ENCODE results near the gene TMEM223. TPM values are rescaled to one million over a fixed set of nuclear protein-coding genes. Genes with fewer than 3 reads are reported as not detected.
"Not testable (repeated sequence)": the region's sequence is repeated elsewhere in the genome, so short reads cannot be mapped to it uniquely, and the experiment has no call there.

TMEM223 gene
- total RNA-seq, 1 donor from 2014 or later: 18.6 TPM

GRCh38 chr11:62777389-62777788 is 14.4 kb downstream of the TMEM223 start:
- Mint-ChIP-seq H3K9me3 (ENCODE audit: low read depth) (no peaks in the 10 kb centered on the region), H3K4me1 (ENCODE audit: low read depth) (no peaks in the 10 kb centered on the region), H3K4me3 (ENCODE audit: low read depth) (no peak overlapping the region), H3K27ac (peak overlapping the region; percentile 4), H3K36me3 (ENCODE audit: insufficient read depth) (peaks cover 14% of the 10 kb centered on the region), H3K27me3 (no peaks in the 10 kb centered on the region)
- TF ChIP-seq CTCF (IDR thresholded peaks at IDR 0.05; ENCODE audit: unreplicated experiment): no peak
- no peak for DNase-seq (ENCODE audit: low spot score, unreplicated experiment)

DNA sequence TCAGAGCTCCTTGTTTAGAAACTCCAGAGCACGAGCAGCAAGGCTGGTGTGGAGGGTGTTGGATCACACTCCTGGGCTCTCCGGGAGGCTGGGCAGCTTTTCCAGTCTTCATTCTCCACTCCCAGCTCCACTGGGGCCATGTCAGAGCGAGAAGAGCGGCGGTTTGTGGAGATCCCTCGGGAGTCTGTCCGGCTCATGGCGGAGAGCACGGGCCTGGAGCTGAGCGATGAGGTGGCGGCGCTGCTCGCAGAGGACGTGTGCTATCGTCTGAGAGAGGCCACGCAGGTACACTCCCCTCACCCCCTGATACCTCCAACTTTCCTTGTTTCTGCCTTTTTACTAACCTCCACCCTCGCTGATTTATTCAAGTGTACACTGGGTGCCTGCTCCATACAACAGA is 16.2 kb downstream of the TMEM223 start:
- TF ChIP-seq CTCF (IDR thresholded peaks at IDR 0.05; ENCODE audit: unreplicated experiment): no peak
- Mint-ChIP-seq H3K9me3 (ENCODE audit: low read depth) (no peaks in the 10 kb centered on the region), H3K4me3 (ENCODE audit: low read depth) (no peak overlapping the region), H3K27me3 (no peaks in the 10 kb centered on the region), H3K36me3 (ENCODE audit: insufficient read depth) (peaks cover 12% of the 10 kb centered on the region), H3K4me1 (ENCODE audit: low read depth) (peaks cover 3% of the 10 kb centered on the region), H3K27ac (no peak overlapping the region)
- no peak for DNase-seq (ENCODE audit: low spot score, unreplicated experiment)

DNA sequence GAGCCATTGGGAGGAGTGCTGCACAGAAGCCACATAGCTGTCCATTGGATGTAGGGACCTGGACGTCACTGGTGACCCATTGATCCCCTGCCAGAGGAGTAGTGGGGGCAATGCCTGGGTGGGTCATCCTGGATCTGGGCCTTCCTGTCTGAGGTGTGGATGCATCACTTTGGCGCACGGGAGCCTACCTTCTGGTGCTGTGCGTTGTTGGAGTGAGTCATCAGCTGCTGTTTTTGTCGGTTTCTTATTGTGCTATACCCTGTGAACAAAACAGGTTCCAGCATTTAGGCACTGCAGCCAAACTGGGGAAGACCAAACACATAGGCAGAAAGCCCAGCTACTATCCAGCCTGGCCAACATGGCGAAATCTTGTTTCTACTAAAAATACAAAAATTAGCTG is 17.4 kb downstream of the TMEM223 start:
- peaks cover 8% of the 10 kb centered on the region for H3K4me1 Mint-ChIP-seq (ENCODE audit: low read depth)
- H3K9me3 Mint-ChIP-seq (ENCODE audit: low read depth): no peaks in the 10 kb centered on the region
- H3K27me3 Mint-ChIP-seq: no peaks in the 10 kb centered on the region
- H3K27ac Mint-ChIP-seq: no peak overlapping the region
- H3K4me3 Mint-ChIP-seq (ENCODE audit: low read depth): no peak overlapping the region
- H3K36me3 Mint-ChIP-seq (ENCODE audit: insufficient read depth): peaks cover 13% of the 10 kb centered on the region
- no peak for TF ChIP-seq CTCF (IDR thresholded peaks at IDR 0.05; ENCODE audit: unreplicated experiment)
- DNase-seq (ENCODE audit: low spot score, unreplicated experiment): no peak

DNA sequence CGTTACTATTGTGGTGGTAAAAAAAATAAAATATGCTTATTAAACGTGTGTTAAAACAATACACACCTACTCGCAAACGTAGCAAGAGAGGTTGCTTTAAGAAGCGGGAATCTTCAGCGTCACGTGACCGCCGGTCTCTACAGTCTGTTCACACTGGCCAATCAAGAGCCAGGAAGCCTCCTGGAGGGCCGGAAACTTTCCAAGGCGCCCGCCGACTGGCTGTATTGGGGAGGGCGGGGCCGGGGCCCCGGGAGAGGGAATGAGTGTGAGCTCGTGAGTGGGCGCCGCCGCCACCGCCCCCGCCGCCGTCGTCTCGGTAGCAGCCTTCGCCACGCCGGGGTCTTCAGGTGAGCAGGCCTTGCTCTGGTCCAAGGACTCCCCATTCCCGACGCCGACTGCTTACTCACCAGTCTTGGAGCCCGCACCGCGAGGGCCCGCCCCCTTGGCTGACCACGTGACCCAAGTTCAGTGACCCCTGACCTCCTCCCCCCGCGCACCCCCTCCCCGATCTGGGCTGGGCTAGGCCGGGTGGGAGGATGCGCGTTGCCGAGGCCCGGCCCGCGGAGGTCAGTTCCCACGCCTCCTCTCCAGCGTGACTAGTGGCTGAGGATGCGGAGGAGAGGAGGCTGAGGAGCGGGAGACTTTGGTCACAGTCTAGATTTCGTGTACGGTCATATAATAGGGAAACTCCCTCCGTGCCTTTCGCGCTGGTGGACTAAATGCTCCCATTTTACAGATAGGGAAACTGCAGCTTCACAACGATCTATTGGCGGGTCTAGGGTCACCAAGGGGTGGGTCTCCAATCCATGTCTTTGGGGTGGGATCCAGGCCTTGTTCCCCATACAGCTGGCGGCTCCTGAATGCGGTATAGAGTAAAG is 20.4 kb downstream of the TMEM223 start, which contains the start of gene TAF6L:
TSS of gene TAF6L (plus strand) at position 253 of the 878 bp plus-strand sequence. CDS start 4,388 bp downstream, outside the sequence.
- Mint-ChIP-seq H3K27me3 (no peaks in the 10 kb centered on the region), H3K9me3 (ENCODE audit: low read depth) (no peaks in the 10 kb centered on the region), H3K4me1 (ENCODE audit: low read depth) (peaks cover 8% of the 10 kb centered on the region), H3K4me3 (ENCODE audit: low read depth) (peak within 1 kb of the TSS; percentile 86), H3K27ac (peak within 1 kb of the TSS; percentile 97), H3K36me3 (ENCODE audit: insufficient read depth) (peaks cover 8% of the 10 kb centered on the region)
- DNase-seq (ENCODE audit: low spot score, unreplicated experiment): peak; percentile 88
- no peak for TF ChIP-seq CTCF (IDR thresholded peaks at IDR 0.05; ENCODE audit: unreplicated experiment)

DNA sequence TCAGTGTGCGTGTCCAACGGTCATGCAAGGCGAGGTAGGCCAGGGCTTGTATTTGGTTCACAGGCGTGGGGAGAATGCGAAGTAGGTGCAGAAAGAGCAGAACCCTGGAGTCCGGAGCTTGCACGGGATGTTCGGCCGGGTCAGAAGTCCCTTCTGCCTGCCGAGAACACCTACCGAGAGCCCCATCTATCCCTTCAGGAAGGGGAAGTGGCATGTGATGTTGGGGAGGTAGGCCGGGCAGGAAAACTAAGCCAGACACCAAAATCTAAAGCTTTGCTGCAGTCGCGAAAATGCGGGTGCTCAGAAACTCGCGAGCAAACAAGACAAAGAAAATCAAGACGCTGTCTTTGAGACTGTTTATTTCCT is 21.0 kb downstream of the TMEM223 start:
- peak overlapping the region; percentile 86 for H3K4me3 Mint-ChIP-seq (ENCODE audit: low read depth)
- H3K36me3 Mint-ChIP-seq (ENCODE audit: insufficient read depth): peaks cover 10% of the 10 kb centered on the region
- no peaks in the 10 kb centered on the region for H3K27me3 Mint-ChIP-seq
- H3K9me3 Mint-ChIP-seq (ENCODE audit: low read depth): no peaks in the 10 kb centered on the region
- peaks cover 8% of the 10 kb centered on the region for H3K4me1 Mint-ChIP-seq (ENCODE audit: low read depth)
- peak overlapping the region; percentile 97 for H3K27ac Mint-ChIP-seq
- no peak for TF ChIP-seq CTCF (IDR thresholded peaks at IDR 0.05; ENCODE audit: unreplicated experiment)
- no peak for DNase-seq (ENCODE audit: low spot score, unreplicated experiment)

DNA sequence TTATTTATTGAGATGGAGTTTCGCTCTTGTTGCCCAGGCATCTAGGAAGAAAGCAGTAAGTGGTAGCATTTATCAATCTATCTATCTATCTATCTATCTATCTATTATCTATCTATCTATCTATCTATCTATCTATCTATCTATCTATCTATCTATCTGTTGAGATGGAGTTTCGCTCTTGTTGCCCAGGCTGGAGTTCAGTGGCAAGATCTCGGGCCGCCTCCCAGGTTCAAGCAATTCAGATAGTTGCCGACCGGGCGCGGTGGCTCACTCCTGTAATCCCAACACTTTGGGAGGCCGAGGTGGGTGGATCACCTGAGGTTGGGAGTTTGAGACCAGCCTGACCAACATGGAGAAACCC is 31.0 kb downstream of the TMEM223 start:
- not testable (repeated sequence) for DNase-seq (ENCODE audit: low spot score, unreplicated experiment); H3K27me3 Mint-ChIP-seq; H3K9me3 Mint-ChIP-seq (ENCODE audit: low read depth); H3K36me3 Mint-ChIP-seq (ENCODE audit: insufficient read depth)
- H3K4me1 Mint-ChIP-seq (ENCODE audit: low read depth): peaks cover 12% of the 10 kb centered on the region
- peak overlapping the region; percentile 41 for H3K27ac Mint-ChIP-seq
- H3K4me3 Mint-ChIP-seq (ENCODE audit: low read depth): peak overlapping the region; percentile 96

Measured in progenitor cell of endocrine pancreas (in vitro differentiated cells).